OCI-LY1 (cell line): Measurements from ENCODE around the gene CDC42BPB.

ENCODE experiments used
- H2AFZ ChIP-seq: fragments of 200-600 bp; sonication (generic), shearing (Covaris generic); 2 replicates; pipeline ENCODE4 v1.6.0; 2014; ENCODE audit warnings: antibody characterized with exemption, mild to moderate bottlenecking, low read length
- H3F3A ChIP-seq: fragments of 200-600 bp; sonication (generic), shearing (Covaris generic); 2 replicates; pipeline ENCODE4 v1.6.0; 2014; ENCODE audit warnings: mild to moderate bottlenecking, antibody characterized with exemption, low read length, moderate library complexity; ENCODE audit not compliant: insufficient read depth
- H3K27ac ChIP-seq: fragments of 200-600 bp; sonication (generic); 2 replicates; pipeline ENCODE4 v1.5.1; 2014; ENCODE audit warnings: low read length, mixed run types, mild to moderate bottlenecking, low read depth; ENCODE audit not compliant: poor library complexity, severe bottlenecking
- H3K27me3 ChIP-seq: fragments of 200-600 bp; sonication (generic); 2 replicates; pipeline ENCODE4 v1.6.0; 2014; ENCODE audit warnings: antibody characterized with exemption, mild to moderate bottlenecking, low read length, moderate library complexity; ENCODE audit not compliant: insufficient read depth
- H3K36me3 ChIP-seq: fragments of 200-600 bp; sonication (generic); 2 replicates; pipeline ENCODE4 v1.6.1; 2014; ENCODE audit warnings: mild to moderate bottlenecking, antibody characterized with exemption, low read length, moderate library complexity, mixed read lengths; ENCODE audit not compliant: insufficient read depth
- H3K4me1 ChIP-seq: fragments of 200-600 bp; sonication (generic); 2 replicates; pipeline ENCODE4 v1.5.1; 2014; ENCODE audit warnings: mild to moderate bottlenecking, low read length, moderate library complexity; ENCODE audit not compliant: insufficient read depth, severe bottlenecking
- H3K4me2 ChIP-seq: fragments of 200-600 bp; sonication (generic), shearing (Covaris generic); 2 replicates; pipeline ENCODE4 v1.6.1; 2014; ENCODE audit warnings: low read length
- H3K4me3 ChIP-seq: fragments of 200-600 bp; sonication (generic); 2 replicates; pipeline ENCODE4 v1.5.1; 2014; ENCODE audit warnings: low read length, low read depth, mild to moderate bottlenecking, mixed read lengths; ENCODE audit not compliant: poor library complexity, severe bottlenecking
- H3K79me2 ChIP-seq: fragments of 200-600 bp; shearing (Covaris generic); 2 replicates; pipeline ENCODE4 v1.6.1; 2016; ENCODE audit warnings: mixed run types, low read length, mixed read lengths; ENCODE audit not compliant: insufficient read depth
- H3K9ac ChIP-seq: fragments of 200-600 bp; sonication (generic), shearing (Covaris generic); 2 replicates; pipeline ENCODE4 v1.6.1; 2014; ENCODE audit warnings: mild to moderate bottlenecking, low read length, mixed read lengths
- H3K9me2 ChIP-seq: fragments of 200-600 bp; sonication (generic), shearing (Covaris generic); 2 replicates; pipeline ENCODE4 v1.6.1; 2014; ENCODE audit warnings: low read depth, mild to moderate bottlenecking, low read length, mixed read lengths
- H3K9me3 ChIP-seq: fragments of 200-600 bp; shearing (Covaris generic); 2 replicates; pipeline ENCODE4 v1.6.1; 2014; ENCODE audit warnings: low read length, mixed read lengths
- H4K20me1 ChIP-seq: fragments of 200-600 bp; sonication (generic), shearing (Covaris generic); 2 replicates; pipeline ENCODE4 v1.6.0; 2016; ENCODE audit warnings: mild to moderate bottlenecking, low read length; ENCODE audit not compliant: insufficient read depth
- EZH2 ChIP-seq: fragments of 200-600 bp; sonication (generic), shearing (Covaris generic); IDR thresholded peaks from 2 replicates; pipeline ENCODE4 v1.8.0; 2017; ENCODE audit warnings: borderline replicate concordance, mixed run types, mild to moderate bottlenecking, antibody characterized with exemption, low read length, moderate library complexity, mixed read lengths
- TF ChIP-seq, protein P1 (sequence below): fragments of 200-600 bp; sonication (generic), shearing (Covaris generic); IDR thresholded peaks from 2 replicates; pipeline ENCODE4 v1.5.1; 2017; ENCODE audit warnings: mild to moderate bottlenecking, antibody characterized with exemption, low read length, moderate library complexity, mixed read lengths

CDC42BPB gene

DNA sequence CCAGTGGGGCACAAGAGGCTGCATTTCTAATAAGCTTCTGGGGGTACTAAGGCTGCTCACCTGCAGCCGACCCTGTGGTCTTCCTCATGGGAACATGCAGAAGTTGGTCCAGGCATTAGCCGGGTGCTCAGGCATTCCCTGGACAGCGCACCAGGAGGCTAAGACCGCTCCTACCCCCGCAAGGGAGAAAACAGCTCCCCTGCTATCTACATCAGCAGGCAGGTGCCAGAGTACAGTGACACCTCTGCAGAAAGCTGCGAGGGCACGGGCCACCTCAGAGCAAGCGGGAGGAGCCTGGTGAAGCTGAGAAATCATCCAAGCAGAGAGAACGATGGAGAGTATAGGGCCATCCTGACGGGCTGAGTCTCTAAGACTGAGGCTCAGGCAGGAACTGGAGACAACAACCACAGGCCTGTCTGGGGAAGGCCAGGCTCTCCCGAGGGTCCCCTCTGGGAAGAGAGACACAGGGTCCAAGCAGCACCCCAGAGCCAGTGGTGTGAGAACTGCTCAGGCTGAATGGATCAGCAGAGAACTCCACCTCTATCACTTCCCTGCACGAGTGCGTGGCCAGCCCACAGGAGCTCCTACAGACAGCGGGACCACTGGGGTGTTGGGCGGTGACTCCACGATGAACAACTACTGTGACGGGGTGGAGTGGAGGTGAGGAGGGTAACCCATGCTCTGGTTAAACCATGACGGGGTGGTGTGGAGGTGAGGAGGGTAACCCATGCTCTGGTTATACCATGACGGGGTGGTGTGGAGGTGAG, 72.8 kb downstream of the CDC42BPB start:
- Histone ChIP-seq H3F3A (no peaks in the 10 kb centered on the region), H3K9me3 (peaks cover 12% of the 10 kb centered on the region; the same call in 1 of the 2 replicates), H4K20me1 (no peaks in the 10 kb centered on the region), H3K27ac (no peak overlapping the region), H3K9ac (no peak overlapping the region), H3K9me2 (no peaks in the 10 kb centered on the region), H3K4me1 (peaks cover 11% of the 10 kb centered on the region), H3K36me3 (no peaks in the 10 kb centered on the region; the same call in 1 of the 2 replicates), H2AFZ (no peak overlapping the region), H3K4me3 (no peak overlapping the region), H3K79me2 (no peaks in the 10 kb centered on the region), H3K27me3 (no peaks in the 10 kb centered on the region; the same call in 1 of the 2 replicates), H3K4me2 (no peak overlapping the region)
- TF ChIP-seq EZH2, result no peak
- TF ChIP-seq, protein P1, sequence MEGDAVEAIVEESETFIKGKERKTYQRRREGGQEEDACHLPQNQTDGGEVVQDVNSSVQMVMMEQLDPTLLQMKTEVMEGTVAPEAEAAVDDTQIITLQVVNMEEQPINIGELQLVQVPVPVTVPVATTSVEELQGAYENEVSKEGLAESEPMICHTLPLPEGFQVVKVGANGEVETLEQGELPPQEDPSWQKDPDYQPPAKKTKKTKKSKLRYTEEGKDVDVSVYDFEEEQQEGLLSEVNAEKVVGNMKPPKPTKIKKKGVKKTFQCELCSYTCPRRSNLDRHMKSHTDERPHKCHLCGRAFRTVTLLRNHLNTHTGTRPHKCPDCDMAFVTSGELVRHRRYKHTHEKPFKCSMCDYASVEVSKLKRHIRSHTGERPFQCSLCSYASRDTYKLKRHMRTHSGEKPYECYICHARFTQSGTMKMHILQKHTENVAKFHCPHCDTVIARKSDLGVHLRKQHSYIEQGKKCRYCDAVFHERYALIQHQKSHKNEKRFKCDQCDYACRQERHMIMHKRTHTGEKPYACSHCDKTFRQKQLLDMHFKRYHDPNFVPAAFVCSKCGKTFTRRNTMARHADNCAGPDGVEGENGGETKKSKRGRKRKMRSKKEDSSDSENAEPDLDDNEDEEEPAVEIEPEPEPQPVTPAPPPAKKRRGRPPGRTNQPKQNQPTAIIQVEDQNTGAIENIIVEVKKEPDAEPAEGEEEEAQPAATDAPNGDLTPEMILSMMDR, result no peak

DNA sequence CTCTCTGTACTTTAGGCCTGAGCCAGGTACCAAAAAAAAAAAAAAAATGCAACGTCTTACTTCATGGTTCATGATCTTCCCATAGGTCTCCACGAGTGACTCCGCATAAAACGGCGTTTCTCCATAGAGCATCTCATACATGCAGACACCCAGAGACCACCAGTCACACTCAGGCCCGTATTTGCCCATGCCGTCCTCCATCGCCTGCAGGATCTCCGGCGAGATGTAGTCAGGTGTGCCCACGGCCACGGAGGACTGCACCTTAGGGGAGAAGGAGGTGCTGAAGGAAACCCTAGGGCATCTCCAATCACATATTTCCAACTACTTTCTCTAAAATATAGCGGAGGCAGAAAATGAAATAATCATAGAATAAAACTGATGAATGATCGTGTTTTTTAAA, 73.9 kb downstream of the CDC42BPB start:
- no peak overlapping the region for H3K4me3 ChIP-seq
- H3K4me1 ChIP-seq, result peaks cover 11% of the 10 kb centered on the region
- H4K20me1 ChIP-seq, result no peaks in the 10 kb centered on the region
- H3K9me3 ChIP-seq, result peaks cover 12% of the 10 kb centered on the region; the same call in 1 of the 2 replicates
- no peak overlapping the region for H3K27ac ChIP-seq
- no peaks in the 10 kb centered on the region for H3F3A ChIP-seq
- H3K79me2 ChIP-seq, result no peaks in the 10 kb centered on the region
- H3K4me2 ChIP-seq, result no peak overlapping the region
- H3K27me3 ChIP-seq, result no peaks in the 10 kb centered on the region; the same call in 1 of the 2 replicates
- TF ChIP-seq, protein P1, result no peak
- TF ChIP-seq EZH2, result no peak
- no peaks in the 10 kb centered on the region for H3K9me2 ChIP-seq
- H3K9ac ChIP-seq, result no peak overlapping the region
- H2AFZ ChIP-seq, result no peak overlapping the region
- no peaks in the 10 kb centered on the region; the same call in 1 of the 2 replicates for H3K36me3 ChIP-seq

DNA sequence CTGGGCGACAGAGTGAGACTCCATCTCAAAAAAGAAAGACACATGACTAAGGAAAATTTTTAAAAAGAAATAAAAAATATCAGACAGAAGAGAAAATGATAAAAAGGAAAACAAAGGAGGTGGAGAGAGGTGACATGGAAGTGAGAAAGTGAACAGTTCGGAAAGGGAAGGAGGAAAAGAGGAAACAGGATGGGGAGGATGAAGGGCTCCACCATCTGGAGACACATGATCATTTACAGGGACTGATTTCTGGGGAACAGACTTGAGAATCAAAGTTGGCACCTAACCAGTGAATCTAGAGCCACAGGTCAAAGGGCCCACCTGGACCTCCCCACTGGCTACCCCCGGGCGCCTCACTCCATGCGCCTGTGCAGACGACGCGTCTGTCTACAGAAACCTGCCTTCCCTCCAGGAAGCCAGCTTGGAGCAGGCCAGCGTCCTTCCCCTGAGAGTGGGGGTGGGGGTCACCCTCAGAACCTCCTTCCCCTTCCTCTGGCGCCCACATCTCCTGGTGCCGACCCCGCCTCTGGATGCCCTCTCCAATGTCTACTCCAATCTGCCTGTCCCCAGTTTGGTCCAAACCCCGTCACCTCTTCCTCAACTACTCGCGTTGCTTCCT, 74.4 kb downstream of the CDC42BPB start:
- peaks cover 11% of the 10 kb centered on the region for H3K4me1 ChIP-seq
- TF ChIP-seq EZH2, result no peak
- TF ChIP-seq, protein P1, result no peak
- no peaks in the 10 kb centered on the region for H3F3A ChIP-seq
- H3K4me2 ChIP-seq, result no peak overlapping the region
- H3K79me2 ChIP-seq, result no peaks in the 10 kb centered on the region
- no peaks in the 10 kb centered on the region; the same call in 1 of the 2 replicates for H3K27me3 ChIP-seq
- peaks cover 7% of the 10 kb centered on the region; the same call in 1 of the 2 replicates for H3K9me3 ChIP-seq
- H3K9ac ChIP-seq, result no peak overlapping the region
- H3K36me3 ChIP-seq, result no peaks in the 10 kb centered on the region; the same call in 1 of the 2 replicates
- no peak overlapping the region for H3K4me3 ChIP-seq
- no peak overlapping the region for H3K27ac ChIP-seq
- H4K20me1 ChIP-seq, result no peaks in the 10 kb centered on the region
- no peaks in the 10 kb centered on the region for H3K9me2 ChIP-seq
- no peak overlapping the region for H2AFZ ChIP-seq
